H9 (cell line): ENCODE data around the gene LYAR. TPM values are rescaled to one million over a fixed set of nuclear protein-coding genes. Genes with fewer than 3 reads are reported as not detected.

Experiments used
- DNase-seq: peaks from one replicate; pipeline ENCODE4 v3.0.0-alpha.2; 2017
- H2AFZ ChIP-seq: one replicate; pipeline ENCODE4 v1.6.1; 2013; ENCODE audit warnings: mild to moderate bottlenecking, low read length, control low read depth, moderate library complexity
- H2AK5ac ChIP-seq: 2 replicates; pipeline ENCODE4 v1.6.1; 2013; ENCODE audit warnings: low read length, control low read depth, mixed read lengths; ENCODE audit not compliant: insufficient read length
- H2BK120ac ChIP-seq: one replicate; pipeline ENCODE4 v1.6.1; 2013; ENCODE audit warnings: low read depth, mild to moderate bottlenecking, low read length, control low read depth, inconsistent platforms; ENCODE audit not compliant: poor library complexity, severe bottlenecking
- H2BK12ac ChIP-seq: 2 replicates; pipeline ENCODE4 v1.6.1; 2013; ENCODE audit warnings: low read length, control low read depth, mixed read lengths, low read depth; ENCODE audit not compliant: insufficient read length
- H2BK15ac ChIP-seq: 2 replicates; pipeline ENCODE4 v1.6.1; 2013; ENCODE audit warnings: low read depth, low read length, control low read depth
- H2BK20ac ChIP-seq: one replicate; pipeline ENCODE4 v1.6.1; 2013; ENCODE audit warnings: low read depth, mild to moderate bottlenecking, low read length, control low read depth, inconsistent platforms; ENCODE audit not compliant: poor library complexity, severe bottlenecking
- H2BK5ac ChIP-seq: 2 replicates; pipeline ENCODE4 v1.6.1; 2013; ENCODE audit warnings: low read length, control low read depth, mixed read lengths; ENCODE audit not compliant: insufficient read length
- H3K14ac ChIP-seq: 2 replicates; pipeline ENCODE4 v1.6.1; 2013; ENCODE audit warnings: low read length, control low read depth; ENCODE audit not compliant: insufficient read depth
- H3K18ac ChIP-seq: 2 replicates; pipeline ENCODE4 v1.6.1; 2013; ENCODE audit warnings: low read depth, mild to moderate bottlenecking, mixed read lengths, low read length, control low read depth; ENCODE audit not compliant: insufficient read length
- H3K23ac ChIP-seq: 2 replicates; pipeline ENCODE4 v1.6.1; 2013; ENCODE audit warnings: low read length, control low read depth, mixed read lengths, low read depth; ENCODE audit not compliant: insufficient read length
- H3K23me2 ChIP-seq: 2 replicates; pipeline ENCODE4 v1.6.1; 2013; ENCODE audit warnings: low read depth, mild to moderate bottlenecking, mixed read lengths, low read length, control low read depth; ENCODE audit not compliant: insufficient read length, poor library complexity, severe bottlenecking
- H3K27ac ChIP-seq: 2 replicates; pipeline ENCODE4 v1.5.1; 2013; ENCODE audit warnings: low read length, control low read depth, mixed read lengths, low read depth; ENCODE audit not compliant: insufficient read length
- H3K27me3 ChIP-seq: 2 replicates; pipeline ENCODE4 v1.6.1; 2013; ENCODE audit warnings: low read length, control low read depth, inconsistent platforms; ENCODE audit not compliant: insufficient read depth
- H3K4ac ChIP-seq: 2 replicates; pipeline ENCODE4 v1.6.1; 2013; ENCODE audit warnings: low read depth, mild to moderate bottlenecking, control low read depth, inconsistent platforms, low read length, moderate library complexity
- H3K4me1 ChIP-seq: 2 replicates; pipeline ENCODE4 v1.6.1; 2013; ENCODE audit warnings: low read length, control low read depth, inconsistent platforms; ENCODE audit not compliant: insufficient read depth
- H3K4me2 ChIP-seq: 2 replicates; pipeline ENCODE4 v1.6.1; 2013; ENCODE audit warnings: low read length, control low read depth, mixed read lengths; ENCODE audit not compliant: insufficient read length, insufficient read depth
- H3K56ac ChIP-seq: 2 replicates; pipeline ENCODE4 v1.6.1; 2013; ENCODE audit warnings: low read depth, mild to moderate bottlenecking, mixed read lengths, low read length, control low read depth; ENCODE audit not compliant: insufficient read length
- H3K79me1 ChIP-seq: 2 replicates; pipeline ENCODE4 v1.6.1; 2013; ENCODE audit warnings: low read depth, mild to moderate bottlenecking, moderate library complexity, low read length, control low read depth, inconsistent platforms; ENCODE audit not compliant: insufficient read depth, poor library complexity, severe bottlenecking
- H3K79me2 ChIP-seq: 2 replicates; pipeline ENCODE4 v1.6.1; 2013; ENCODE audit warnings: low read length, control low read depth, inconsistent platforms; ENCODE audit not compliant: insufficient read depth
- H3K9ac ChIP-seq: 2 replicates; pipeline ENCODE4 v1.6.1; 2013; ENCODE audit warnings: low read length, control low read depth, mixed read lengths; ENCODE audit not compliant: insufficient read length; ENCODE audit errors: extremely low read depth
- H3K9me3 ChIP-seq: one replicate; pipeline ENCODE4 v1.6.1; 2013; ENCODE audit warnings: low read depth, low read length, inconsistent platforms; ENCODE audit not compliant: control insufficient read depth
- H3T11ph ChIP-seq: one replicate; pipeline ENCODE4 v1.6.1; 2013; ENCODE audit warnings: mild to moderate bottlenecking, low read length, control low read depth, inconsistent platforms
- H4K20me1 ChIP-seq: one replicate; pipeline ENCODE4 v1.6.1; 2013; ENCODE audit not compliant: control insufficient read depth, insufficient read length, insufficient read depth
- H4K5ac ChIP-seq: 2 replicates; pipeline ENCODE4 v1.6.1; 2013; ENCODE audit warnings: low read depth, mild to moderate bottlenecking, mixed read lengths, low read length, control low read depth; ENCODE audit not compliant: insufficient read length
- H4K8ac ChIP-seq: replicated peaks from 2 replicates; pipeline ENCODE4 v1.6.1; 2013; ENCODE audit warnings: low read length, control low read depth, mixed read lengths, low read depth; ENCODE audit not compliant: insufficient read length
- H4K91ac ChIP-seq: 2 replicates; pipeline ENCODE4 v1.6.1; 2013; ENCODE audit warnings: low read depth, mild to moderate bottlenecking, moderate library complexity, mixed read lengths, low read length, control low read depth; ENCODE audit not compliant: insufficient read length
- H3K27ac Mint-ChIP-seq, 3 experiments: 2 replicates in 2 of 3; 3 replicates in 1 of 3; pipeline ENCODE4 v1.8.0; 2020 to 2021; ENCODE audit warnings: mixed read lengths in 3 of 3, mild to moderate bottlenecking in 1 of 3, moderate library complexity in 1 of 3
- H3K27me3 Mint-ChIP-seq: 2 replicates; pipeline ENCODE4 v1.8.0; 2021; ENCODE audit warnings: low read depth, mild to moderate bottlenecking, moderate library complexity, mixed read lengths
- H3K36me3 Mint-ChIP-seq, 3 experiments: 2 replicates in 2 of 3; 3 replicates in 1 of 3; pipeline ENCODE4 v1.8.0; 2020 to 2021; ENCODE audit warnings: low read depth in 3 of 3, mixed read lengths in 3 of 3; ENCODE audit not compliant: insufficient read depth in 1 of 3
- H3K4me1 Mint-ChIP-seq, 2 experiments: 2 replicates each; pipeline ENCODE4 v1.8.0; 2020; ENCODE audit warnings: mixed read lengths in 2 of 2
- H3K4me3 Mint-ChIP-seq, 2 experiments: 2 replicates in 1 of 2; 3 replicates in 1 of 2; pipeline ENCODE4 v1.8.0; 2020 to 2021; ENCODE audit warnings: mild to moderate bottlenecking in 2 of 2, mixed read lengths in 2 of 2, moderate library complexity in 1 of 2
- H3K9me3 Mint-ChIP-seq, 2 experiments: 2 replicates in 1 of 2; 3 replicates in 1 of 2; pipeline ENCODE4 v1.8.0; 2020; ENCODE audit warnings: mild to moderate bottlenecking in 2 of 2, mixed read lengths in 2 of 2, moderate library complexity in 1 of 2
- CTCF ChIP-seq: fragments of 200-600 bp; sonication (generic); conservative IDR thresholded peaks from 3 replicates; pipeline ENCODE4 v1.8.0; 2021; ENCODE audit warnings: antibody characterized with exemption, mild to moderate bottlenecking
- WGBS: extraction: QIAGEN DNeasy Blood & Tissue Kit; methylation state at CpG from one replicate; pipeline ENCODE4 v1.1.7; 2013; ENCODE audit warnings: missing lambda C conversion rate, low lambda C conversion rate, mixed read lengths; ENCODE audit not compliant: insufficient read length; ENCODE audit errors: extremely low coverage; 5-methylcytosine and 5-hydroxymethylcytosine counted together
- total RNA-seq: library from RNA; stranded (reverse); gene quantifications from 2 replicates; pipeline ENCODE4 v1.2.1, GENCODE V29; 2021

The LYAR gene
- total RNA-seq, 1 experiment from 2014 or later = 50.9 TPM

GRCh38 chr4:4293279-4293678 lies 3.3 kb upstream of the LYAR start:
- Histone ChIP-seq H4K8ac (no peak overlapping the region), H3K27ac (no peak overlapping the region), H4K20me1 (no peaks in the 10 kb centered on the region), H3K79me2 (peaks cover 16% of the 10 kb centered on the region), H2BK12ac (no peak overlapping the region), H2BK20ac (no peak overlapping the region), H3K9ac (no peak overlapping the region), H3T11ph (no peak overlapping the region), H3K9me3 (no peaks in the 10 kb centered on the region), H3K23ac (no peak overlapping the region), H2BK120ac (no peak overlapping the region), H3K4me1 (no peaks in the 10 kb centered on the region), H2AK5ac (no peak overlapping the region), H3K56ac (no peak overlapping the region), H3K18ac (no peak overlapping the region), H2BK15ac (no peak overlapping the region), H3K79me1 (peaks cover 3% of the 10 kb centered on the region), H2AFZ (no peak overlapping the region), H3K27me3 (no peaks in the 10 kb centered on the region), H2BK5ac (no peak overlapping the region), H4K91ac (no peak overlapping the region), H3K23me2 (peaks cover 8% of the 10 kb centered on the region), H3K4ac (no peak overlapping the region), H4K5ac (no peak overlapping the region), H3K14ac (no peak overlapping the region), H3K4me2 (no peak overlapping the region)
- no peak for TF ChIP-seq CTCF
- peaks cover 0 to 6% of the 10 kb centered on the region in 2 experiments; a peak in 3 of 5 replicates for H3K9me3 Mint-ChIP-seq
- H3K4me3 Mint-ChIP-seq = no peak overlapping the region
- H3K27me3 Mint-ChIP-seq = no peaks in the 10 kb centered on the region; the same call in 1 of the 2 replicates
- H3K4me1 Mint-ChIP-seq = peaks cover 20 to 21% of the 10 kb centered on the region in 2 experiments
- DNase-seq = no peak
- no CpG with 5 or more reads among the region's 3 CpGs for WGBS
- peaks cover 3 to 12% (median 10%) of the 10 kb centered on the region in 3 experiments; a peak in 5 of 7 replicates for H3K36me3 Mint-ChIP-seq
- no peak overlapping the region for H3K27ac Mint-ChIP-seq
